ENCODE results near the gene SELPLG.

- no peak for TF ChIP-seq CTCF (conservative IDR thresholded peaks at IDR 0.05; ENCODE audit: low read length)
- TF ChIP-seq EZH2phosphoT487 (IDR thresholded peaks at IDR 0.05; ENCODE audit: borderline replicate concordance) = no peak
Measured at GRCh38 chr12:108630481-108631207, 3.0 kb downstream of the SELPLG start.
